Transverse colon (tissue), 4 donors: ENCODE measurements around the gene CTAGE1.

Experiments used
- EP300 ChIP-seq: sonication (generic); formaldehyde crosslinking; IDR thresholded peaks from one replicate; pipeline ENCODE4 v1.6.1; 2017; ENCODE audit warnings: antibody characterized with exemption, low read depth
- POLR2AphosphoS5 ChIP-seq, 3 donors: sonication (generic); formaldehyde crosslinking; IDR thresholded peaks; one replicate each; pipeline ENCODE4 v1.6.1; 2016; ENCODE audit warnings: antibody characterized with exemption in 3 of 3
- TF ChIP-seq, protein P1 (sequence below), 5 experiments: fragments of 200-600 bp in 3 of 5; fragments of 450-650 bp in 2 of 5; sonication (generic) in 3 of 5; IDR thresholded peaks; 1 replicate in 2 of 5; 2 replicates in 3 of 5; pipeline ENCODE4 v1.5.1; 2016 to 2017; ENCODE audit warnings: antibody characterized with exemption in 5 of 5, inconsistent platforms in 3 of 5, mild to moderate bottlenecking in 2 of 5, moderate library complexity in 1 of 5

DNA sequence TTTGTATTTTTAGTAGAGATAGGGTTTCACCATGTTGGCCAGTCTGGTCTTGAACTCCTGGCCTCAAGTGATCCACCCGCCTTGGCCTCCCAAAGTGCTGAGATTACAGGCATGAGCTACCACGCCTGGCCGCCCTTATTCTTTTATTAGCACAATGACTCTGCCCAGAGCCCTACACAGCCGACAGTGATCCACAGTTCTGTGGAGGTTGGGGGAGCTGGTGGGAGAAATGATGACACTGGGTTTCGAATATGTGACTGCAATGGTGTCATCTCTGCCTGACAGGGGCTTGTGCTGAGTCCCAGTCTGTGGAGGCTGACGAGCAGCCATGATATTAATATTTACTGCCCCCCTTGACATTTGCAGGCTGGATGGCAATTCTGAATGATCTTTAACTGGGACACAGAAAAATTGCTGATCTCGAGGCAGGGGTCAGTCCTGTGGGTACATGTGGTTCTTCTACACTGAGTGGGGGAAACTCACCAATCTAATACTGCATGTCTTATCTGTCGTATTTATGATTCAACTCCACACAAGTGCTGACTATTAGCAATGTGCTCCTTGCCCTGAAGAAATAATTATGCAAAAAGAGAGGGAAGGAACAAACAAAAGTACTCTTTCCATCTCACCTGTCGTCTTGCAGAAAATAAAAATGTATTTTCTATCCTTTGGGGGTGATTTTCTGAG lies 6.3 kb upstream of the CTAGE1 start:
- TF ChIP-seq, protein P1, sequence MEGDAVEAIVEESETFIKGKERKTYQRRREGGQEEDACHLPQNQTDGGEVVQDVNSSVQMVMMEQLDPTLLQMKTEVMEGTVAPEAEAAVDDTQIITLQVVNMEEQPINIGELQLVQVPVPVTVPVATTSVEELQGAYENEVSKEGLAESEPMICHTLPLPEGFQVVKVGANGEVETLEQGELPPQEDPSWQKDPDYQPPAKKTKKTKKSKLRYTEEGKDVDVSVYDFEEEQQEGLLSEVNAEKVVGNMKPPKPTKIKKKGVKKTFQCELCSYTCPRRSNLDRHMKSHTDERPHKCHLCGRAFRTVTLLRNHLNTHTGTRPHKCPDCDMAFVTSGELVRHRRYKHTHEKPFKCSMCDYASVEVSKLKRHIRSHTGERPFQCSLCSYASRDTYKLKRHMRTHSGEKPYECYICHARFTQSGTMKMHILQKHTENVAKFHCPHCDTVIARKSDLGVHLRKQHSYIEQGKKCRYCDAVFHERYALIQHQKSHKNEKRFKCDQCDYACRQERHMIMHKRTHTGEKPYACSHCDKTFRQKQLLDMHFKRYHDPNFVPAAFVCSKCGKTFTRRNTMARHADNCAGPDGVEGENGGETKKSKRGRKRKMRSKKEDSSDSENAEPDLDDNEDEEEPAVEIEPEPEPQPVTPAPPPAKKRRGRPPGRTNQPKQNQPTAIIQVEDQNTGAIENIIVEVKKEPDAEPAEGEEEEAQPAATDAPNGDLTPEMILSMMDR (IDR thresholded peaks at IDR 0.05) = no peak
- TF ChIP-seq POLR2AphosphoS5 (IDR thresholded peaks at IDR 0.05) (no peak), EP300 (no peak)
